H1 (cell line): ENCODE measurements around the gene RENBP. TPM values are rescaled to one million over a fixed set of nuclear protein-coding genes. Genes with fewer than 3 reads are reported as not detected.
A peak's percentile ranks its signal among the peaks of the same experiment; 100 is the strongest.

Experiments
- CTCF ChIA-PET: fragments of 300-600 bp; sonication (Branson Sonifier 250); formaldehyde crosslinking; loops from one replicate; lab custom pipeline; 2021; ENCODE audit not compliant: partially characterized antibody; lab: Charles Lee
- POLR2A ChIA-PET: fragments of 300-600 bp; sonication (Branson Sonifier 250); formaldehyde crosslinking; loops from one replicate; lab custom pipeline; 2021; ENCODE audit warnings: inconsistent platforms; ENCODE audit not compliant: partially characterized antibody; lab: Charles Lee
- DNase-seq, 2 experiments: peaks; one replicate each; pipeline versions ENCODE4 v3.0.0 to v3.0.0-alpha.2; 2010 to 2022; ENCODE audit warnings: low spot score in 2 of 2, low read depth in 1 of 2, mixed read lengths in 1 of 2
- FAIRE-seq: peaks from 2 replicates; lab custom pipeline; 2011; peaks lifted over from hg19 to GRCh38; lab: Jason Lieb, UNC
- H2AFZ ChIP-seq: 2 replicates; pipeline ENCODE4 v1.8.1; 2012; ENCODE audit warnings: low read length, inconsistent platforms
- H2AK5ac ChIP-seq: 2 replicates; pipeline ENCODE4 v1.6.1; 2013; ENCODE audit warnings: low read depth, low read length
- H2BK120ac ChIP-seq: replicated peaks from 2 replicates; pipeline ENCODE3; 2013; ENCODE audit warnings: low read depth, low read length, inconsistent platforms
- H2BK12ac ChIP-seq: 2 replicates; pipeline ENCODE4 v1.6.1; 2013; ENCODE audit warnings: low read depth, low read length
- H2BK15ac ChIP-seq: 2 replicates; pipeline ENCODE4 v1.6.1; 2013; ENCODE audit warnings: low read length
- H2BK20ac ChIP-seq: 2 replicates; pipeline ENCODE4 v1.6.1; 2013; ENCODE audit warnings: low read length
- H2BK5ac ChIP-seq: 2 replicates; pipeline ENCODE4 v1.6.1; 2013; ENCODE audit warnings: low read depth, low read length
- H3K14ac ChIP-seq: 2 replicates; pipeline ENCODE4 v1.6.1; 2013; ENCODE audit warnings: inconsistent platforms; ENCODE audit not compliant: insufficient read length
- H3K18ac ChIP-seq: 2 replicates; pipeline ENCODE4 v1.6.1; 2013; ENCODE audit warnings: low read length; ENCODE audit errors: extremely low read depth
- H3K23ac ChIP-seq: 2 replicates; pipeline ENCODE4 v1.6.1; 2013; ENCODE audit warnings: inconsistent platforms; ENCODE audit not compliant: insufficient read length
- H3K23me2 ChIP-seq: 2 replicates; pipeline ENCODE4 v1.6.1; 2013; ENCODE audit warnings: low read depth, low read length
- H3K27ac ChIP-seq: 2 replicates; pipeline ENCODE4 v1.6.1; 2011; ENCODE audit warnings: low read depth, low read length, inconsistent platforms
- H3K27me3 ChIP-seq, 4 experiments: replicated peaks in 1 of 4; 1 replicate in 1 of 4; 2 replicates in 3 of 4; pipeline versions ENCODE4 v1.6.1 to v1.8.1; 2011 to 2013; ENCODE audit warnings: low read length in 3 of 4, mild to moderate bottlenecking in 3 of 4, inconsistent platforms in 2 of 4, mixed read lengths in 2 of 4, moderate library complexity in 1 of 4; ENCODE audit not compliant: control insufficient read depth in 3 of 4, insufficient read depth in 3 of 4; ENCODE audit errors: extremely low read depth in 1 of 4
- H3K36me3 ChIP-seq, 4 experiments: 2 replicates each; pipeline versions ENCODE4 v1.6.1 to v1.8.1; 2011 to 2013; ENCODE audit warnings: mild to moderate bottlenecking in 4 of 4, low read length in 3 of 4, moderate library complexity in 2 of 4, control low read depth in 1 of 4, inconsistent platforms in 1 of 4; ENCODE audit not compliant: insufficient read depth in 4 of 4, control insufficient read depth in 2 of 4
- H3K4ac ChIP-seq: replicated peaks from 2 replicates; pipeline ENCODE3; 2013; ENCODE audit warnings: low read length, low read depth, mixed read lengths, inconsistent platforms; ENCODE audit not compliant: insufficient read length
- H3K4me1 ChIP-seq, 4 experiments: replicated peaks in 1 of 4; 1 replicate in 1 of 4; 2 replicates in 3 of 4; pipeline versions ENCODE4 v1.6.1 to v1.8.1; 2011 to 2013; ENCODE audit warnings: low read length in 3 of 4, inconsistent platforms in 2 of 4, mixed read lengths in 1 of 4; ENCODE audit not compliant: insufficient read depth in 4 of 4, control insufficient read depth in 3 of 4
- H3K4me2 ChIP-seq, 2 experiments: 2 replicates each; pipeline versions ENCODE4 v1.6.1 to v1.8.1; 2011 to 2013; ENCODE audit warnings: low read depth in 2 of 2, low read length in 2 of 2, control low read depth in 1 of 2, inconsistent platforms in 1 of 2, mild to moderate bottlenecking in 1 of 2; ENCODE audit not compliant: insufficient read depth in 1 of 2
- H3K4me3 ChIP-seq, 4 experiments: fragments of 200-600, 300-600 bp in 1 of 4; sonication (generic), shearing (Covaris generic), sonication (Bioruptor Twin) in 1 of 4; 2 replicates each; pipeline versions ENCODE4 v1.5.1 to v1.8.1; 2011 to 2016; ENCODE audit warnings: low read length in 4 of 4, low read depth in 3 of 4, control low read depth in 2 of 4, inconsistent platforms in 2 of 4, mild to moderate bottlenecking in 2 of 4, mixed read lengths in 1 of 4, moderate library complexity in 1 of 4; ENCODE audit not compliant: insufficient read depth in 2 of 4; ENCODE audit errors: extremely low read depth in 1 of 4
- H3K56ac ChIP-seq: replicated peaks from 2 replicates; pipeline ENCODE3; 2013; ENCODE audit warnings: low read depth, mild to moderate bottlenecking, mixed read lengths, low read length, inconsistent platforms; ENCODE audit not compliant: insufficient read length
- H3K79me1 ChIP-seq: 2 replicates; pipeline ENCODE4 v1.6.1; 2013; ENCODE audit warnings: low read depth, low read length, control low read depth
- H3K79me2 ChIP-seq, 2 experiments: 2 replicates each; pipeline versions ENCODE4 v1.6.1 to v1.8.1; 2012 to 2013; ENCODE audit warnings: low read length in 2 of 2, mild to moderate bottlenecking in 2 of 2, inconsistent platforms in 1 of 2; ENCODE audit not compliant: insufficient read depth in 2 of 2, control insufficient read depth in 1 of 2
- H3K9ac ChIP-seq, 4 experiments: replicated peaks in 1 of 4; 1 replicate in 1 of 4; 2 replicates in 3 of 4; pipeline versions ENCODE4 v1.6.1 to v1.8.1; 2011 to 2013; ENCODE audit warnings: low read depth in 3 of 4, low read length in 3 of 4, control low read depth in 2 of 4, mild to moderate bottlenecking in 2 of 4, moderate library complexity in 2 of 4, inconsistent platforms in 1 of 4; ENCODE audit errors: extremely low read depth in 1 of 4
- H3K9me3 ChIP-seq, 2 experiments: 2 replicates each; pipeline versions ENCODE4 v1.6.1 to v1.8.1; 2012 to 2013; ENCODE audit warnings: mild to moderate bottlenecking in 2 of 2, moderate library complexity in 2 of 2, control low read depth in 1 of 2, inconsistent platforms in 1 of 2, low read depth in 1 of 2, low read length in 1 of 2, mixed read lengths in 1 of 2; ENCODE audit not compliant: insufficient read depth in 2 of 2
- H4K20me1 ChIP-seq, 2 experiments: replicated peaks in 1 of 2; 2 replicates each; pipeline versions ENCODE3 to v1.8.1; 2011 to 2013; ENCODE audit warnings: inconsistent platforms in 2 of 2, low read length in 2 of 2, mild to moderate bottlenecking in 1 of 2; ENCODE audit not compliant: insufficient read depth in 2 of 2, control insufficient read depth in 1 of 2
- H4K5ac ChIP-seq: 2 replicates; pipeline ENCODE4 v1.6.1; 2013; ENCODE audit warnings: low read length, low read depth, mixed read lengths, inconsistent platforms; ENCODE audit not compliant: insufficient read length
- H4K8ac ChIP-seq: 2 replicates; pipeline ENCODE4 v1.8.0; 2013; ENCODE audit warnings: mild to moderate bottlenecking, moderate library complexity, low read length, inconsistent platforms; ENCODE audit not compliant: insufficient read depth; ENCODE audit errors: extremely low read depth
- H4K91ac ChIP-seq: replicated peaks from 2 replicates; pipeline ENCODE3; 2013; ENCODE audit warnings: low read length, mixed read lengths, inconsistent platforms; ENCODE audit not compliant: insufficient read length
- POLR2A ChIP-seq, 2 experiments: IDR thresholded peaks; 1 replicate in 1 of 2; 2 replicates in 1 of 2; pipeline ENCODE4 v1.6.1; 2011; ENCODE audit warnings: low read depth in 2 of 2, low read length in 2 of 2, mild to moderate bottlenecking in 2 of 2; ENCODE audit errors: control extremely low read depth in 1 of 2
- WGBS, 2 experiments: shearing (Covaris generic) in 1 of 2; methylation state at CpG; one replicate each; pipeline versions ENCODE4 v1.1.6 to v1.1.7; 2013 to 2015; ENCODE audit warnings: low lambda C conversion rate in 2 of 2, mixed read lengths in 2 of 2, inconsistent platforms in 1 of 2, low coverage in 1 of 2, missing lambda C conversion rate in 1 of 2; ENCODE audit not compliant: insufficient replicate concordance in 2 of 2, insufficient coverage in 1 of 2, insufficient read length in 1 of 2; ENCODE audit errors: extremely low coverage in 1 of 2, missing lambda C conversion rate in 1 of 2; 5-methylcytosine and 5-hydroxymethylcytosine counted together
- polyA plus RNA-seq, 7 experiments: library from polyadenylated mRNA; depleted of rRNA in 3 of 7; stranded (reverse) in 5 of 7; unstranded in 2 of 7; fragments of >200 nt in 5 of 7; fragments of 200-250 nt in 2 of 7; gene quantifications; 1 replicate in 5 of 7; 2 replicates in 1 of 7; 4 replicates in 1 of 7; pipeline versions ENCODE4 v1.2.1 to v1.2.3, GENCODE V29; 2011 to 2013; ENCODE audit warnings: missing spikeins in 2 of 7, mixed read lengths in 2 of 7
- total RNA-seq: library from RNA; stranded (reverse); fragmentation: NEBNext Ultra II Directional; extraction: Animal tissue kit (Norgen Biotek cat#: 25700); gene quantifications from 2 replicates; pipeline ENCODE4 v1.2.1, GENCODE V29; 2021

Gene RENBP
- total and polyA plus RNA-seq, 2 of the 8 experiments (the other 6 are each of a cell fraction or from before 2014, with no cell fraction given): 12.4 to 21.8 TPM

DNA sequence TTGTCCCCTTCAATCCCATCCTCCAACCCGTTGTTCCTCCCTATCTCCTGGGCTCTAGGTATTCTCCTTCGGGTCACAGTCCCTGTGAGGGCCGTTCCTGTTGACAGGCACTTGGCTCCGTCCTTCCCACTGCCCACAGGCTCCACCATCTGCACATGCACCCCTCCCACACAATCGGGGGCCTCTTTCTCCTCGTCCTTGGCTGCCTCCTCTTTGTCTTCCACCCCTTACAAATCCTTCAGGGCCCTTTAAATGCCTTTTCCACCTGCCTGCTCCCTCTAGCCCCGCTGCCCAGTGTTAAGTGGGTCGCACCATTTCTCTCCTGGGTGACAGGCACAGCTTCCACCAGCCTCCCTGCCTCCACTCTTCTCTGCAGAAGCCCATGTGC is 42.7 kb downstream of the RENBP start:
- H3K4ac ChIP-seq: no peak overlapping the region
- no peak overlapping the region for H2BK15ac ChIP-seq
- H3K4me3 ChIP-seq: no peak overlapping the region
- no peak overlapping the region for H3K56ac ChIP-seq
- peaks cover 3% of the 10 kb centered on the region; the same call in 1 of the 2 replicates for H3K23me2 ChIP-seq
- no peak overlapping the region for H3K27ac ChIP-seq
- H3K4me2 ChIP-seq: no peak overlapping the region
- H4K5ac ChIP-seq: no peak overlapping the region
- H3K9me3 ChIP-seq: no peaks in the 10 kb centered on the region
- no peak for FAIRE-seq
- no peak overlapping the region for H2AK5ac ChIP-seq
- TF ChIP-seq POLR2A (IDR thresholded peaks at IDR 0.05; ENCODE audit: control extremely low read depth in 1 of 2, low read depth in 2 of 2, low read length in 2 of 2): no peak
- no peak overlapping the region for H3K14ac ChIP-seq
- H2BK5ac ChIP-seq: peak overlapping the region; percentile 78; the same call in 1 of the 2 replicates
- CTCF ChIA-PET: interaction anchor here (1.6 kb wide), 1 partner anchor 8 kb away, joined by 4 read pairs; no protein-coding TSS in a partner anchor
- no peaks in the 10 kb centered on the region for H3K79me2 ChIP-seq
- no peaks in the 10 kb centered on the region for H3K79me1 ChIP-seq
- peaks cover 0 to 4% of the 10 kb centered on the region in 2 experiments for H4K20me1 ChIP-seq
- WGBS, 2 experiments: 78% methylated on average over 8 of the region's 8 CpGs; no CpG with 5 or more reads in 1 of the 2 experiments
- H2BK120ac ChIP-seq: no peak overlapping the region
- DNase-seq: no peak
- no peak overlapping the region for H2BK20ac ChIP-seq
- H3K9ac ChIP-seq: no peak overlapping the region
- peaks cover 0 to 12% (median 0%) of the 10 kb centered on the region in 4 experiments; a peak in 1 of 7 replicates for H3K4me1 ChIP-seq
- no peak overlapping the region for H4K8ac ChIP-seq
- no peaks in the 10 kb centered on the region for H3K36me3 ChIP-seq
- H3K27me3 ChIP-seq: no peaks in the 10 kb centered on the region
- H4K91ac ChIP-seq: peak overlapping the region; percentile 95
- H3K18ac ChIP-seq: no peak overlapping the region; the same call in 1 of the 2 replicates
- H2BK12ac ChIP-seq: peak overlapping the region; percentile 60; the same call in 1 of the 2 replicates
- no peak overlapping the region for H2AFZ ChIP-seq
- no peak overlapping the region for H3K23ac ChIP-seq
- POLR2A ChIA-PET: no interaction called here
